HEK293 (cell line): ENCODE measurements around the gene CD151.

Experiments
- KLF1 ChIP-seq: fragments of 450-650 bp; formaldehyde crosslinking; IDR thresholded peaks from 2 replicates; pipeline ENCODE4 v1.5.1; 2016; ENCODE audit warnings: missing biosample characterization, missing genetic modification characterization
- RBAK ChIP-seq: fragments of 450-650 bp; formaldehyde crosslinking; IDR thresholded peaks from 2 replicates; pipeline ENCODE4 v1.5.1; 2016; ENCODE audit warnings: missing biosample characterization, missing genetic modification characterization
- SP7 ChIP-seq: fragments of 450-650 bp; formaldehyde crosslinking; IDR thresholded peaks from 2 replicates; pipeline ENCODE4 v1.5.1; 2016; ENCODE audit warnings: missing biosample characterization, missing genetic modification characterization
- WT1 ChIP-seq: fragments of 450-650 bp; formaldehyde crosslinking; IDR thresholded peaks from 2 replicates; pipeline ENCODE4 v1.5.1; 2016; ENCODE audit warnings: missing biosample characterization, missing genetic modification characterization
- ZBTB17 ChIP-seq: fragments of 450-650 bp; formaldehyde crosslinking; IDR thresholded peaks from 2 replicates; pipeline ENCODE4 v1.5.1; 2016; ENCODE audit warnings: missing biosample characterization, missing genetic modification characterization
- ZFP41 ChIP-seq: fragments of 450-650 bp; formaldehyde crosslinking; IDR thresholded peaks from 2 replicates; pipeline ENCODE4 v1.5.1; 2016; ENCODE audit warnings: missing biosample characterization, missing genetic modification characterization, borderline replicate concordance
- ZNF19 ChIP-seq: fragments of 450-650 bp; formaldehyde crosslinking; IDR thresholded peaks from 2 replicates; pipeline ENCODE4; 2016; ENCODE audit warnings: missing biosample characterization, missing genetic modification characterization, low read depth
- ZNF354C ChIP-seq: fragments of 450-650 bp; formaldehyde crosslinking; IDR thresholded peaks from 2 replicates; pipeline ENCODE4 v1.5.1; 2016; ENCODE audit warnings: missing biosample characterization, missing genetic modification characterization, low read depth, borderline replicate concordance
- ZNF366 ChIP-seq: fragments of 450-650 bp; formaldehyde crosslinking; conservative IDR thresholded peaks from 2 replicates; pipeline ENCODE4 v1.5.1; 2016; ENCODE audit warnings: missing biosample characterization, missing genetic modification characterization
- ZNF416 ChIP-seq: fragments of 450-650 bp; formaldehyde crosslinking; IDR thresholded peaks from 2 replicates; pipeline ENCODE4 v1.5.1; 2016; ENCODE audit warnings: missing biosample characterization, missing genetic modification characterization
- ZNF521 ChIP-seq: fragments of 450-650 bp; formaldehyde crosslinking; IDR thresholded peaks from 2 replicates; pipeline ENCODE4 v1.5.1; 2017; ENCODE audit warnings: missing biosample characterization, mild to moderate bottlenecking, missing genetic modification characterization
- ZNF529 ChIP-seq: fragments of 450-650 bp; formaldehyde crosslinking; IDR thresholded peaks from 2 replicates; pipeline ENCODE4 v1.5.1; 2017; ENCODE audit warnings: missing genetic modification characterization, missing biosample characterization; ENCODE audit not compliant: insufficient replicate concordance
- ZNF544 ChIP-seq: fragments of 450-650 bp; formaldehyde crosslinking; IDR thresholded peaks from 2 replicates; pipeline ENCODE4 v1.5.0; 2017; ENCODE audit warnings: missing biosample characterization, missing genetic modification characterization
- ZNF555 ChIP-seq: fragments of 450-650 bp; formaldehyde crosslinking; conservative IDR thresholded peaks from 2 replicates; pipeline ENCODE4 v1.5.1; 2017; ENCODE audit warnings: missing biosample characterization, mild to moderate bottlenecking, missing genetic modification characterization, inconsistent platforms
- ZNF600 ChIP-seq: fragments of 450-650 bp; formaldehyde crosslinking; IDR thresholded peaks from 2 replicates; pipeline ENCODE4 v1.5.1; 2016; ENCODE audit warnings: missing biosample characterization, missing genetic modification characterization
- ZSCAN5A ChIP-seq: fragments of 450-650 bp; formaldehyde crosslinking; IDR thresholded peaks from 2 replicates; pipeline ENCODE4 v1.5.1; 2016; ENCODE audit warnings: missing biosample characterization, missing genetic modification characterization
- TF ChIP-seq, protein P1 (sequence below): fragments of 450-650 bp; formaldehyde crosslinking; IDR thresholded peaks from 2 replicates; pipeline ENCODE4 v1.5.1; 2016; ENCODE audit warnings: missing biosample characterization, missing genetic modification characterization
- TF ChIP-seq, protein P2 (sequence below): fragments of 450-650 bp; formaldehyde crosslinking; IDR thresholded peaks from 2 replicates; pipeline ENCODE4 v1.5.1; 2016; ENCODE audit warnings: missing biosample characterization, missing genetic modification characterization, borderline replicate concordance
- TF ChIP-seq, protein P3 (sequence below): fragments of 450-650 bp; formaldehyde crosslinking; optimal IDR thresholded peaks from 2 replicates; pipeline ENCODE3; 2016; ENCODE audit warnings: missing biosample characterization, mild to moderate bottlenecking, missing genetic modification characterization
- TF ChIP-seq, protein P4 (sequence below): fragments of 450-650 bp; formaldehyde crosslinking; conservative IDR thresholded peaks from 2 replicates; pipeline ENCODE4 v1.5.1; 2016; ENCODE audit warnings: low read depth, missing biosample characterization, missing genetic modification characterization
- TF ChIP-seq, protein P5 (sequence below): fragments of 450-650 bp; formaldehyde crosslinking; IDR thresholded peaks from 2 replicates; pipeline ENCODE4 v1.5.1; 2016; ENCODE audit warnings: missing biosample characterization, missing genetic modification characterization
- TF ChIP-seq, protein P6 (sequence below): fragments of 450-650 bp; formaldehyde crosslinking; IDR thresholded peaks from 2 replicates; pipeline ENCODE4 v1.5.1; 2016; ENCODE audit warnings: missing biosample characterization, missing genetic modification characterization

The CD151 gene

DNA sequence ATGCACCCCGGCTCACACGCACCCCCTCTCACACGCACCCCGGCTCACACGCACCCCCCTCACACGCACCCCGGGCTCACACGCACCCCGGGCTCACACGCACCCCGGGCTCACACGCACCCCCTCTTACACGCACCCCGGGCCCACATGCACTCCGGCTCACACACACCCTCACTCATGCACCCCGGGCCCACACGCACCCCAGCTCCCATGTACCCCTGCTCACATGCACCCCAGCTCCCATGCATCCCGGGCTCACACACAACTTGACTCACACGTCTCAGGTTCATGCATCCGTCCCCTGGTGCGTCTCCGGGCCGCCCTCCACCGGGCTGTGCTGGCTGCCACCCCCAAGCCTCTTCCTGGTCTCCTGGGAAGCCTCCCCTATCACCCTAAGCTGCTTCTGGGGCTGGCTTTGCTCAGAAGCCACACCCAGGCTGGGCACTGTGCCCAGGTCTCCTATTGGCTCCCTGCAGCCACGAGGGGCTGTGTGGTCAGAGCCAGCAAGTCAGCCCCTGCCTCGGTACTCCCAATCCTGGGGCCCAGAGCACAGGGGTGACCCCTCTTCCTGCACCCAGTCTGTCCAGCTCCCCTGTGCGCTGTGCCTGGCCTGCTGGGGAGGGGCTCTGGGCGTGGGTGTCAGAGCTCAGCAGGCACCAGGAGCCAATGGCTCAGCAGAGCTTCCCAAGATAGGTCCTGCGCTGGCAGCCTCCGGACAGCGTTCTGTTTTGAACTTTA lies 26.8 kb downstream of the CD151 start (continued):
- TF ChIP-seq ZNF19 (tag by site-specific recombination), result no peak
- TF ChIP-seq, protein P1, sequence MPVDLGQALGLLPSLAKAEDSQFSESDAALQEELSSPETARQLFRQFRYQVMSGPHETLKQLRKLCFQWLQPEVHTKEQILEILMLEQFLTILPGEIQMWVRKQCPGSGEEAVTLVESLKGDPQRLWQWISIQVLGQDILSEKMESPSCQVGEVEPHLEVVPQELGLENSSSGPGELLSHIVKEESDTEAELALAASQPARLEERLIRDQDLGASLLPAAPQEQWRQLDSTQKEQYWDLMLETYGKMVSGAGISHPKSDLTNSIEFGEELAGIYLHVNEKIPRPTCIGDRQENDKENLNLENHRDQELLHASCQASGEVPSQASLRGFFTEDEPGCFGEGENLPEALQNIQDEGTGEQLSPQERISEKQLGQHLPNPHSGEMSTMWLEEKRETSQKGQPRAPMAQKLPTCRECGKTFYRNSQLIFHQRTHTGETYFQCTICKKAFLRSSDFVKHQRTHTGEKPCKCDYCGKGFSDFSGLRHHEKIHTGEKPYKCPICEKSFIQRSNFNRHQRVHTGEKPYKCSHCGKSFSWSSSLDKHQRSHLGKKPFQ (tag by site-specific recombination), result no peak
- TF ChIP-seq, protein P2, sequence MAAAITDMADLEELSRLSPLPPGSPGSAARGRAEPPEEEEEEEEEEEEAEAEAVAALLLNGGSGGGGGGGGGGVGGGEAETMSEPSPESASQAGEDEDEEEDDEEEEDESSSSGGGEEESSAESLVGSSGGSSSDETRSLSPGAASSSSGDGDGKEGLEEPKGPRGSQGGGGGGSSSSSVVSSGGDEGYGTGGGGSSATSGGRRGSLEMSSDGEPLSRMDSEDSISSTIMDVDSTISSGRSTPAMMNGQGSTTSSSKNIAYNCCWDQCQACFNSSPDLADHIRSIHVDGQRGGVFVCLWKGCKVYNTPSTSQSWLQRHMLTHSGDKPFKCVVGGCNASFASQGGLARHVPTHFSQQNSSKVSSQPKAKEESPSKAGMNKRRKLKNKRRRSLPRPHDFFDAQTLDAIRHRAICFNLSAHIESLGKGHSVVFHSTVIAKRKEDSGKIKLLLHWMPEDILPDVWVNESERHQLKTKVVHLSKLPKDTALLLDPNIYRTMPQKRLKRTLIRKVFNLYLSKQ (tag by site-specific recombination), result no peak
- no peak for TF ChIP-seq ZNF366 (tag by site-specific recombination)
- no peak for TF ChIP-seq ZNF416 (tag by site-specific recombination)
- TF ChIP-seq ZBTB17, result peak; percentile 77
- no peak for TF ChIP-seq ZNF529 (tag by site-specific recombination)
- TF ChIP-seq, protein P3, sequence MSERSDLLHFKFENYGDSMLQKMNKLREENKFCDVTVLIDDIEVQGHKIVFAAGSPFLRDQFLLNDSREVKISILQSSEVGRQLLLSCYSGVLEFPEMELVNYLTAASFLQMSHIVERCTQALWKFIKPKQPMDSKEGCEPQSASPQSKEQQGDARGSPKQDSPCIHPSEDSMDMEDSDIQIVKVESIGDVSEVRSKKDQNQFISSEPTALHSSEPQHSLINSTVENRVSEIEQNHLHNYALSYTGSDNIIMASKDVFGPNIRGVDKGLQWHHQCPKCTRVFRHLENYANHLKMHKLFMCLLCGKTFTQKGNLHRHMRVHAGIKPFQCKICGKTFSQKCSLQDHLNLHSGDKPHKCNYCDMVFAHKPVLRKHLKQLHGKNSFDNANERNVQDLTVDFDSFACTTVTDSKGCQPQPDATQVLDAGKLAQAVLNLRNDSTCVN (tag by site-specific recombination), result no peak
- no peak for TF ChIP-seq RBAK
- TF ChIP-seq, protein P4, sequence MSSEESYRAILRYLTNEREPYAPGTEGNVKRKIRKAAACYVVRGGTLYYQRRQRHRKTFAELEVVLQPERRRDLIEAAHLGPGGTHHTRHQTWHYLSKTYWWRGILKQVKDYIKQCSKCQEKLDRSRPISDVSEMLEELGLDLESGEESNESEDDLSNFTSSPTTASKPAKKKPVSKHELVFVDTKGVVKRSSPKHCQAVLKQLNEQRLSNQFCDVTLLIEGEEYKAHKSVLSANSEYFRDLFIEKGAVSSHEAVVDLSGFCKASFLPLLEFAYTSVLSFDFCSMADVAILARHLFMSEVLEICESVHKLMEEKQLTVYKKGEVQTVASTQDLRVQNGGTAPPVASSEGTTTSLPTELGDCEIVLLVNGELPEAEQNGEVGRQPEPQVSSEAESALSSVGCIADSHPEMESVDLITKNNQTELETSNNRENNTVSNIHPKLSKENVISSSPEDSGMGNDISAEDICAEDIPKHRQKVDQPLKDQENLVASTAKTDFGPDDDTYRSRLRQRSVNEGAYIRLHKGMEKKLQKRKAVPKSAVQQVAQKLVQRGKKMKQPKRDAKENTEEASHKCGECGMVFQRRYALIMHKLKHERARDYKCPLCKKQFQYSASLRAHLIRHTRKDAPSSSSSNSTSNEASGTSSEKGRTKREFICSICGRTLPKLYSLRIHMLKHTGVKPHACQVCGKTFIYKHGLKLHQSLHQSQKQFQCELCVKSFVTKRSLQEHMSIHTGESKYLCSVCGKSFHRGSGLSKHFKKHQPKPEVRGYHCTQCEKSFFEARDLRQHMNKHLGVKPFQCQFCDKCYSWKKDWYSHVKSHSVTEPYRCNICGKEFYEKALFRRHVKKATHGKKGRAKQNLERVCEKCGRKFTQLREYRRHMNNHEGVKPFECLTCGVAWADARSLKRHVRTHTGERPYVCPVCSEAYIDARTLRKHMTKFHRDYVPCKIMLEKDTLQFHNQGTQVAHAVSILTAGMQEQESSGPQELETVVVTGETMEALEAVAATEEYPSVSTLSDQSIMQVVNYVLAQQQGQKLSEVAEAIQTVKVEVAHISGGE (tag by site-specific recombination), result no peak
- TF ChIP-seq ZSCAN5A (tag by site-specific recombination), result no peak
- no peak for TF ChIP-seq ZNF555 (tag by site-specific recombination)
- peak; percentile 33; the same call in 1 of the 2 replicates for TF ChIP-seq KLF1 (tag by site-specific recombination)
- TF ChIP-seq, protein P5, sequence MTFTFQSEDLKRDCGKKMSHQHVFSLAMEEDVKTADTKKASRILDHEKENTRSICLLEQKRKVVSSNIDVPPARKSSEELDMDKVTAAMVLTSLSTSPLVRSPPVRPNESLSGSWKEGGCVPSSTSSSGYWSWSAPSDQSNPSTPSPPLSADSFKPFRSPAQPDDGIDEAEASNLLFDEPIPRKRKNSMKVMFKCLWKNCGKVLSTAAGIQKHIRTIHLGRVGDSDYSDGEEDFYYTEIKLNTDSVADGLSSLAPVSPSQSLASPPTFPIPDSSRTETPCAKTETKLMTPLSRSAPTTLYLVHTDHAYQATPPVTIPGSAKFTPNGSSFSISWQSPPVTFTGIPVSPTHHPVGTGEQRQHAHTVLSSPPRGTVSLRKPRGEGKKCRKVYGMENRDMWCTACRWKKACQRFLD (tag by site-specific recombination), result no peak
- TF ChIP-seq ZNF600 (tag by site-specific recombination), result peak; percentile 93
- TF ChIP-seq ZNF544, result no peak
- no peak for TF ChIP-seq ZNF521 (tag by site-specific recombination)
- TF ChIP-seq SP7 (tag by site-specific recombination), result no peak
- TF ChIP-seq ZNF354C (tag by site-specific recombination), result no peak
- TF ChIP-seq, protein P6, sequence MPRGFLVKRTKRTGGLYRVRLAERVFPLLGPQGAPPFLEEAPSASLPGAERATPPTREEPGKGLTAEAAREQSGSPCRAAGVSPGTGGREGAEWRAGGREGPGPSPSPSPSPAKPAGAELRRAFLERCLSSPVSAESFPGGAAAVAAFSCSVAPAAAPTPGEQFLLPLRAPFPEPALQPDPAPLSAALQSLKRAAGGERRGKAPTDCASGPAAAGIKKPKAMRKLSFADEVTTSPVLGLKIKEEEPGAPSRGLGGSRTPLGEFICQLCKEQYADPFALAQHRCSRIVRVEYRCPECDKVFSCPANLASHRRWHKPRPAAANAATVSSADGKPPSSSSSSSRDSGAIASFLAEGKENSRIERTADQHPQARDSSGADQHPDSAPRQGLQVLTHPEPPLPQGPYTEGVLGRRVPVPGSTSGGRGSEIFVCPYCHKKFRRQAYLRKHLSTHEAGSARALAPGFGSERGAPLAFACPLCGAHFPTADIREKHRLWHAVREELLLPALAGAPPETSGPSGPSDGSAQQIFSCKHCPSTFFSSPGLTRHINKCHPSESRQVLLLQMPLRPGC (tag by site-specific recombination), result no peak
- 0 out of 2 replicates have a peak, but pooled peaks have one; percentile 25 for TF ChIP-seq WT1
- no peak for TF ChIP-seq ZFP41 (tag by site-specific recombination)
